ENCODE results near the gene AR. TPM values are rescaled to one million over a fixed set of nuclear protein-coding genes. Genes with fewer than 3 reads are reported as not detected.

The AR gene
- total and polyA plus RNA-seq, 2 donors (not counting 3 experiments of a cell fraction or from before 2014, with no cell fraction given): 9.3 to 16.0 TPM

DNA sequence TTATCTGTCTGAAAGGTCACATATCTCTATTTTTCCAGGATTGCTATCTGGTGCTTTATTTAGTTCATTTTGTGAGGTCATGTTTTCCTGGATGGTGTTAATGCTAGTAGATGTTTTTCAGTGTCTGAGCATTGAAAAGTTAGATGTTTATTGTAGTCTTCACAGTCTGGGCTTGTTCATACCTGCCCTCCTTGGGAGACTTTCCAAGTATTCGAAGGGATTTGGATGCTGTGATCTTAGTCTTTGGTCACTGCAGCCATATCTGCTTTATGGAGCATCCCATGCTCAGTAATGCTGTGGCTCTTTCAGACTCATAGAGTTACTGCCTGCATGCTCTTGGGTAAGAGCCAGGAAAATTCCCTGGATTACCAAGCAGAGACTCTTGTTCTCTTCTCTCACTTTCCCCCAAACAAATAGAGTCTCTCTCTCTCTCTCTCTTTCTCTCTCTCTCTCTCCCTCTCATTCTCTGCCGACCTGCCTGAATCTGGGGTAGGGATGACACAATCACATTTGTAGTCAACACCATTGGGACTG, 130.0 kb downstream of the AR start:
- no peaks in the 10 kb centered on the region for H3K36me3 ChIP-seq (ENCODE audit: control insufficient read depth in 2 of 2, extremely low read depth in 1 of 2, insufficient read depth in 2 of 2, low read length in 2 of 2)
- no peaks in the 10 kb centered on the region for H3K9me3 ChIP-seq (replicated peaks; ENCODE audit: control insufficient read depth, insufficient read depth, low read length)
- no peak overlapping the region for H3K4me2 ChIP-seq (ENCODE audit: insufficient read depth, low read length)
- DNase-seq (ENCODE audit: low read depth, low spot score) (peak; percentile 61), FAIRE-seq (no peak)
- H3K27ac ChIP-seq (ENCODE audit: insufficient read depth, low read depth, low read length): no peak overlapping the region
- H3K4me1 ChIP-seq (ENCODE audit: control insufficient read depth, extremely low read depth, insufficient read depth, low read length): no peaks in the 10 kb centered on the region
- no peak overlapping the region for H3K4me3 ChIP-seq (replicated peaks in 1 of 3; ENCODE audit: insufficient read depth in 1 of 3, low read depth in 1 of 3, low read length in 3 of 3)
- intact Hi-C loops (cut with micrococcal nuclease): no loop called here
- H4K20me1 ChIP-seq (replicated peaks; ENCODE audit: control insufficient read depth, extremely low read depth, insufficient read depth, low read length): no peaks in the 10 kb centered on the region
- dilution Hi-C loops (cut with MboI; ENCODE audit: extremely low pct_ligation_motif_present, low sequenced_read_pairs): no loop called here
- H3K9me1 ChIP-seq (replicated peaks; ENCODE audit: control insufficient read depth, extremely low read depth, insufficient read depth, low read length): no peaks in the 10 kb centered on the region
- TF ChIP-seq, protein P1, sequence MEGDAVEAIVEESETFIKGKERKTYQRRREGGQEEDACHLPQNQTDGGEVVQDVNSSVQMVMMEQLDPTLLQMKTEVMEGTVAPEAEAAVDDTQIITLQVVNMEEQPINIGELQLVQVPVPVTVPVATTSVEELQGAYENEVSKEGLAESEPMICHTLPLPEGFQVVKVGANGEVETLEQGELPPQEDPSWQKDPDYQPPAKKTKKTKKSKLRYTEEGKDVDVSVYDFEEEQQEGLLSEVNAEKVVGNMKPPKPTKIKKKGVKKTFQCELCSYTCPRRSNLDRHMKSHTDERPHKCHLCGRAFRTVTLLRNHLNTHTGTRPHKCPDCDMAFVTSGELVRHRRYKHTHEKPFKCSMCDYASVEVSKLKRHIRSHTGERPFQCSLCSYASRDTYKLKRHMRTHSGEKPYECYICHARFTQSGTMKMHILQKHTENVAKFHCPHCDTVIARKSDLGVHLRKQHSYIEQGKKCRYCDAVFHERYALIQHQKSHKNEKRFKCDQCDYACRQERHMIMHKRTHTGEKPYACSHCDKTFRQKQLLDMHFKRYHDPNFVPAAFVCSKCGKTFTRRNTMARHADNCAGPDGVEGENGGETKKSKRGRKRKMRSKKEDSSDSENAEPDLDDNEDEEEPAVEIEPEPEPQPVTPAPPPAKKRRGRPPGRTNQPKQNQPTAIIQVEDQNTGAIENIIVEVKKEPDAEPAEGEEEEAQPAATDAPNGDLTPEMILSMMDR (IDR thresholded peaks at IDR 0.05; ENCODE audit: extremely low read depth in 1 of 2, insufficient read depth in 1 of 2, low read depth in 1 of 2, low read length in 2 of 2): no peak
- no peak for TF ChIP-seq MYC (IDR thresholded peaks at IDR 0.05; ENCODE audit: low read depth, low read length)
- no peak for TF ChIP-seq EZH2 (IDR thresholded peaks at IDR 0.05; ENCODE audit: borderline replicate concordance, low read depth, low read length, severe bottlenecking)
- TF ChIP-seq, protein P2, sequence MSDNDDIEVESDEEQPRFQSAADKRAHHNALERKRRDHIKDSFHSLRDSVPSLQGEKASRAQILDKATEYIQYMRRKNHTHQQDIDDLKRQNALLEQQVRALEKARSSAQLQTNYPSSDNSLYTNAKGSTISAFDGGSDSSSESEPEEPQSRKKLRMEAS (IDR thresholded peaks at IDR 0.05; ENCODE audit: insufficient read depth, insufficient read length): no peak
- no peaks in the 10 kb centered on the region for H3K79me2 ChIP-seq (ENCODE audit: control insufficient read depth, insufficient read depth, low read length)
- CTCF ChIA-PET: no interaction called here
- H3K27me3 ChIP-seq (ENCODE audit: control insufficient read depth in 2 of 2, insufficient read depth in 2 of 2, low read length in 2 of 2): no peaks in the 10 kb centered on the region
- BruUV-seq (replicated peaks): no TSS peak
- H3K9ac ChIP-seq (replicated peaks; ENCODE audit: extremely low read depth, insufficient read depth, low read length): no peak overlapping the region
- no peak overlapping the region for H2AFZ ChIP-seq (ENCODE audit: low read depth, low read length)
- POLR2A ChIA-PET: no interaction called here

DNA sequence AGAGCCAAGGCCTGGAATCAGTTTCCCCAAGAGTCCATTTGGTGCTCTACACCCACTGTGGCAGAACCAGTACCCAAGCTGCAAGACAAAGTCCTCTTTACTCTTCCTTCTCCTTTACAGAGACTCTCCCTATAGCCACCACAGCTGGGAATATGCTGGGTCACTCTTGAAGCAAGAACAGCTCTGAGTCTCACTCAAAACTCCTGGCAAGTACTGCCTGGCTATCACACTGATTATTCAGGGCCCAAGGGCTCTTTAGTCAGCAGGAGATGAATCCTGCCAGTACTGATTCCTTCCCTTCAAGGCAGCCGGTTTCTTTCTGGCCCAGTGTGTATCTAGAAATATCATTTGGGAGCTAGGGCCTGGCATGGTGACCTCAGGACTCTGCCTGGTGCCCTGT, 130.9 kb downstream of the AR start:
- dilution Hi-C loops (cut with MboI; ENCODE audit: extremely low pct_ligation_motif_present, low sequenced_read_pairs): no loop called here
- no peak for TF ChIP-seq MYC (IDR thresholded peaks at IDR 0.05; ENCODE audit: low read depth, low read length)
- no peak for TF ChIP-seq POLR2AphosphoS5 (IDR thresholded peaks at IDR 0.05; ENCODE audit: insufficient read depth, low read depth, low read length)
- TF ChIP-seq, protein P1 (IDR thresholded peaks at IDR 0.05; ENCODE audit: extremely low read depth in 1 of 2, insufficient read depth in 1 of 2, low read depth in 1 of 2, low read length in 2 of 2): no peak
- TF ChIP-seq FOS (IDR thresholded peaks at IDR 0.05; ENCODE audit: borderline replicate concordance, insufficient read depth, low read length): no peak
- TF ChIP-seq, protein P2 (IDR thresholded peaks at IDR 0.05; ENCODE audit: insufficient read depth, insufficient read length): no peak
- no peak for TF ChIP-seq EZH2 (IDR thresholded peaks at IDR 0.05; ENCODE audit: borderline replicate concordance, low read depth, low read length, severe bottlenecking)
- intact Hi-C loops (cut with micrococcal nuclease): no loop called here

More for the DNA sequence above, 130.9 kb downstream of the AR start:
- no peaks in the 10 kb centered on the region for H3K4me1 ChIP-seq (ENCODE audit: control insufficient read depth, extremely low read depth, insufficient read depth, low read length)
- no peaks in the 10 kb centered on the region for H3K9me1 ChIP-seq (replicated peaks; ENCODE audit: control insufficient read depth, extremely low read depth, insufficient read depth, low read length)
- FAIRE-seq (no peak), DNase-seq (ENCODE audit: low read depth, low spot score) (no peak)
- H2AFZ ChIP-seq (ENCODE audit: low read depth, low read length): no peak overlapping the region
- no peak overlapping the region for H3K27ac ChIP-seq (ENCODE audit: insufficient read depth, low read depth, low read length)
- H4K20me1 ChIP-seq (replicated peaks; ENCODE audit: control insufficient read depth, extremely low read depth, insufficient read depth, low read length): no peaks in the 10 kb centered on the region
- no peaks in the 10 kb centered on the region for H3K9me3 ChIP-seq (replicated peaks; ENCODE audit: control insufficient read depth, insufficient read depth, low read length)
- no peak overlapping the region for H3K9ac ChIP-seq (replicated peaks; ENCODE audit: extremely low read depth, insufficient read depth, low read length)
- no TSS peak for BruUV-seq (replicated peaks)
- ChIA-PET CTCF (no interaction called here), POLR2A (no interaction called here)
- H3K79me2 ChIP-seq (ENCODE audit: control insufficient read depth, insufficient read depth, low read length): no peaks in the 10 kb centered on the region
- H3K4me2 ChIP-seq (ENCODE audit: insufficient read depth, low read length): no peak overlapping the region
- no peak overlapping the region for H3K4me3 ChIP-seq (replicated peaks in 1 of 3; ENCODE audit: insufficient read depth in 1 of 3, low read depth in 1 of 3, low read length in 3 of 3)
- no peaks in the 10 kb centered on the region for H3K27me3 ChIP-seq (ENCODE audit: control insufficient read depth in 2 of 2, insufficient read depth in 2 of 2, low read length in 2 of 2)
- no peaks in the 10 kb centered on the region for H3K36me3 ChIP-seq (ENCODE audit: control insufficient read depth in 2 of 2, extremely low read depth in 1 of 2, insufficient read depth in 2 of 2, low read length in 2 of 2)
